SK-N-SH (cell line): ENCODE measurements around the gene WDR35. TPM values are rescaled to one million over a fixed set of nuclear protein-coding genes. Genes with fewer than 3 reads are reported as not detected.

Source experiments
- CTCF ChIA-PET: fragments of 300-600, 350-600 bp; formaldehyde crosslinking; extraction: SDS; loops from one replicate; lab custom pipeline; 2021; lab: Yijun Ruan, JAX
- POLR2A ChIA-PET: fragments of 350-600 bp; sonication (Branson Sonifier 250); formaldehyde crosslinking; extraction: SDS; loops from one replicate; lab custom pipeline; 2020; ENCODE audit warnings: antibody characterized with exemption, inconsistent platforms; lab: Yijun Ruan, JAX
- DNase-seq: peaks from one replicate; pipeline ENCODE4 v3.0.0; 2012
- H2AFZ ChIP-seq: fragments of 200-600 bp; sonication (generic); 2 replicates; pipeline ENCODE4 v1.8.1; 2016; ENCODE audit warnings: antibody characterized with exemption, mild to moderate bottlenecking, low read depth
- H3F3A ChIP-seq: fragments of 200-600 bp; sonication (generic); replicated peaks from 2 replicates; pipeline ENCODE3; 2016; ENCODE audit warnings: antibody characterized with exemption, mild to moderate bottlenecking; ENCODE audit not compliant: insufficient read depth
- H3K27ac ChIP-seq, 2 experiments: fragments of 200-500 bp in 1 of 2; fragments of 200-600 bp in 1 of 2; sonication (Bioruptor generic) in 1 of 2; sonication (generic), shearing (Covaris generic) in 1 of 2; 2 replicates each; pipeline versions ENCODE4 v1.5.1 to v1.6.1; 2014 to 2016; ENCODE audit warnings: low read depth in 2 of 2, inconsistent platforms in 1 of 2, low read length in 1 of 2, mild to moderate bottlenecking in 1 of 2, mixed read lengths in 1 of 2
- H3K27me3 ChIP-seq: fragments of 200-600 bp; sonication (generic), shearing (Covaris generic); 2 replicates; pipeline ENCODE4 v1.6.1; 2016; ENCODE audit warnings: mixed run types; ENCODE audit not compliant: insufficient read depth
- H3K36me3 ChIP-seq, 2 experiments: fragments of 200-500 bp in 1 of 2; fragments of 200-600 bp in 1 of 2; sonication (Bioruptor generic) in 1 of 2; sonication (generic) in 1 of 2; replicated peaks in 1 of 2; 2 replicates each; pipeline versions ENCODE3 to v1.5.1; 2014 to 2016; ENCODE audit warnings: low read length in 1 of 2, mild to moderate bottlenecking in 1 of 2; ENCODE audit not compliant: insufficient read depth in 2 of 2, control insufficient read depth in 1 of 2
- H3K4me1 ChIP-seq, 2 experiments: fragments of 200-500 bp in 1 of 2; fragments of 200-600 bp in 1 of 2; sonication (Bioruptor generic) in 1 of 2; sonication (generic), shearing (Covaris generic) in 1 of 2; 2 replicates each; pipeline versions ENCODE4 v1.5.1 to v1.6.1; 2014 to 2016; ENCODE audit warnings: low read depth in 1 of 2, low read length in 1 of 2, mixed run types in 1 of 2; ENCODE audit not compliant: insufficient read depth in 2 of 2, control insufficient read depth in 1 of 2
- H3K4me2 ChIP-seq: fragments of 200-600 bp; sonication (generic), shearing (Covaris generic); 2 replicates; pipeline ENCODE4 v1.6.1; 2017; ENCODE audit warnings: mixed run types
- H3K4me3 ChIP-seq, 2 experiments: fragments of 200-500 bp in 1 of 2; fragments of 200-600 bp in 1 of 2; sonication (Bioruptor generic) in 1 of 2; sonication (generic), shearing (Covaris generic) in 1 of 2; 2 replicates each; pipeline versions ENCODE4 v1.5.1 to v1.8.1; 2014 to 2016; ENCODE audit warnings: low read depth in 2 of 2, inconsistent platforms in 1 of 2, low read length in 1 of 2, mild to moderate bottlenecking in 1 of 2, mixed read lengths in 1 of 2, moderate library complexity in 1 of 2
- H3K79me2 ChIP-seq: fragments of 200-600 bp; sonication (generic); 2 replicates; pipeline ENCODE4 v1.8.1; 2017; ENCODE audit warnings: mild to moderate bottlenecking; ENCODE audit not compliant: insufficient read depth
- H3K9ac ChIP-seq: fragments of 200-600 bp; sonication (generic); 2 replicates; pipeline ENCODE4 v1.6.1; 2017; ENCODE audit warnings: mixed run types
- H3K9me2 ChIP-seq: fragments of 200-600 bp; sonication (generic); 2 replicates; pipeline ENCODE4 v1.6.1; 2017; ENCODE audit warnings: mixed run types
- H3K9me3 ChIP-seq: fragments of 200-600 bp; sonication (generic); 2 replicates; pipeline ENCODE4 v1.6.1; 2017; ENCODE audit warnings: mixed run types, mild to moderate bottlenecking, moderate library complexity
- H4K20me1 ChIP-seq: fragments of 200-600 bp; sonication (generic); 2 replicates; pipeline ENCODE4 v1.6.1; 2017; ENCODE audit warnings: mild to moderate bottlenecking, mixed run types; ENCODE audit not compliant: insufficient read depth
- CHD2 ChIP-seq: fragments of 150-350 bp; IDR thresholded peaks from 2 replicates; pipeline ENCODE4 v1.6.1; 2018; ENCODE audit warnings: low read length; ENCODE audit not compliant: partially characterized antibody
- ELF1 ChIP-seq: IDR thresholded peaks from 2 replicates; pipeline ENCODE4 v1.4.0; 2012
- EZH2phosphoT487 ChIP-seq: fragments of 200-600 bp; sonication (generic); IDR thresholded peaks from 2 replicates; pipeline ENCODE4 v1.6.1; 2017; ENCODE audit warnings: low read depth, mixed run types, mild to moderate bottlenecking, antibody characterized with exemption, moderate library complexity, borderline replicate concordance
- FOSL2 ChIP-seq: IDR thresholded peaks from 2 replicates; pipeline ENCODE4 v1.4.0; 2012; ENCODE audit warnings: low read depth, mild to moderate bottlenecking, moderate library complexity, borderline replicate concordance
- FOXJ3 ChIP-seq: sonication (generic); formaldehyde crosslinking; IDR thresholded peaks from 2 replicates; pipeline ENCODE4 v1.5.1; 2020; ENCODE audit warnings: mild to moderate bottlenecking, missing genetic modification reagents
- FOXM1 ChIP-seq: IDR thresholded peaks from 2 replicates; pipeline ENCODE4 v1.4.0; 2012; ENCODE audit warnings: low read depth, mild to moderate bottlenecking
- GATA2 ChIP-seq: sonication (generic); formaldehyde crosslinking; IDR thresholded peaks from 2 replicates; pipeline ENCODE4 v1.5.0; 2020; ENCODE audit warnings: mild to moderate bottlenecking, missing genetic modification reagents
- JUND ChIP-seq: IDR thresholded peaks from 2 replicates; pipeline ENCODE4 v1.4.0; 2012
- MEF2A ChIP-seq: IDR thresholded peaks from 2 replicates; pipeline ENCODE4 v1.4.0; 2012; ENCODE audit warnings: low read depth, borderline replicate concordance
- MXI1 ChIP-seq: IDR thresholded peaks from 2 replicates; pipeline ENCODE4 v1.6.1; 2012; ENCODE audit warnings: mild to moderate bottlenecking, low read depth, low read length, improper control_type of control experiment
- NFIC ChIP-seq: IDR thresholded peaks from 2 replicates; pipeline ENCODE4 v1.4.0; 2012; ENCODE audit warnings: borderline replicate concordance
- RAD21 ChIP-seq: IDR thresholded peaks from 2 replicates; pipeline ENCODE4 v1.6.1; 2012; ENCODE audit warnings: mild to moderate bottlenecking, low read length
- RCOR1 ChIP-seq: fragments of 150-350 bp; IDR thresholded peaks from 2 replicates; pipeline ENCODE4 v1.6.1; 2017; ENCODE audit warnings: antibody characterized with exemption, low read length
- RXRA ChIP-seq: IDR thresholded peaks from 2 replicates; pipeline ENCODE4 v1.4.0; 2012; ENCODE audit warnings: low read depth, mild to moderate bottlenecking, borderline replicate concordance
- SIN3A ChIP-seq: IDR thresholded peaks from 2 replicates; pipeline ENCODE4 v1.6.1; 2012; ENCODE audit warnings: low read depth, mild to moderate bottlenecking, low read length, moderate library complexity, borderline replicate concordance
- TAF1 ChIP-seq: IDR thresholded peaks from 2 replicates; pipeline ENCODE4 v1.6.1; 2012; ENCODE audit warnings: low read depth, mild to moderate bottlenecking, low read length, moderate library complexity, borderline replicate concordance
- TCF12 ChIP-seq: IDR thresholded peaks from 2 replicates; pipeline ENCODE4 v1.4.0; 2012
- WGBS: methylation state at CpG from one replicate; pipeline ENCODE4 v1.1.6; 2017; ENCODE audit warnings: low lambda C conversion rate; 5-methylcytosine and 5-hydroxymethylcytosine counted together
- polyA plus RNA-seq, 3 experiments: library from polyadenylated mRNA; depleted of rRNA; stranded (reverse); fragments of >200 nt; gene quantifications; 2 replicates each; pipeline ENCODE4 v1.2.3, GENCODE V29; 2012
- TF ChIP-seq, protein P1 (sequence below): IDR thresholded peaks from 2 replicates; pipeline ENCODE4 v1.4.0; 2012; ENCODE audit warnings: low read depth, borderline replicate concordance
- TF ChIP-seq, protein P2 (sequence below): IDR thresholded peaks from 2 replicates; pipeline ENCODE4 v1.6.1; 2012; ENCODE audit warnings: mild to moderate bottlenecking, low read depth, low read length, moderate library complexity
- TF ChIP-seq, protein P3 (sequence below): IDR thresholded peaks from 2 replicates; pipeline ENCODE4 v1.4.0; 2012; ENCODE audit warnings: low read depth, borderline replicate concordance

WDR35 gene
- polyA plus RNA-seq, 1 of the 3 experiments (the other 2 are of a cell fraction), result 8.6 TPM

DNA sequence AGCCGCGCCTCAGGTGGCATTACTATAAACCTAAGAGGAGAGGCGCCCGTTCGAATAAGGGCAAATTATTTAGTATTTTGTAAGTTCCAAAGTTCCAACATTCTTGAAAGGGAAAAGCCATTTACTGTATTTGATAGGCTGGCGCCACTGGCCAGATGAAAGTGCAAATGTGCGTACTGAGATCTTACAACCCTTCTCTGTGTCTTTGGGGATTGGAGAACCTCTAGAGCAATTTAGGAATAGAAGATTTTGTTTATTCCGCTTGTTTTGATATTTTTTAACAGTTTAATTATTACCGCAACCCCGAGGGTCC is 467 bp upstream of the WDR35 start:
- Histone ChIP-seq H2AFZ (peak overlapping the region; percentile 99), H4K20me1 (no peaks in the 10 kb centered on the region), H3K79me2 (peaks cover 36% of the 10 kb centered on the region; the same call in 1 of the 2 replicates), H3K4me1 (peaks cover 14 to 23% of the 10 kb centered on the region in 2 experiments; a peak in 3 of 4 replicates), H3K27ac (peak overlapping the region; percentile 79 to 95; a peak in 3 of 4 replicates), H3K4me3 (peak overlapping the region; percentile 84 to 100), H3K9ac (peak overlapping the region; percentile 81), H3F3A (peaks cover 8% of the 10 kb centered on the region), H3K9me3 (no peaks in the 10 kb centered on the region), H3K27me3 (no peaks in the 10 kb centered on the region), H3K4me2 (peak overlapping the region; percentile 89), H3K9me2 (no peaks in the 10 kb centered on the region), H3K36me3 (peaks cover 8 to 22% of the 10 kb centered on the region in 2 experiments)
- ChIA-PET POLR2A (interaction anchor here (1.0 to 2.4 kb wide), 7 partner anchors 10 to 62 kb away, joined by 3 to 9 read pairs (median 5); partner anchors contain the start of gene LAPTM4A), CTCF (interaction anchor here (1.0 to 3.2 kb wide), 7 partner anchors 10 to 336 kb away, joined by 3 to 23 read pairs (median 4); no protein-coding TSS in a partner anchor)
- DNase-seq, result no peak
- TF ChIP-seq MEF2A (no peak), RCOR1 (no peak), RXRA (no peak), FOXM1 (no peak), NFIC (no peak), TAF1 (no peak), FOSL2 (no peak), RAD21 (no peak), CHD2 (no peak), JUND (no peak), TCF12 (no peak), FOXJ3 (CRISPR knock-in tag) (no peak), EZH2phosphoT487 (no peak), ELF1 (no peak), GATA2 (no peak), SIN3A (no peak), MXI1 (no peak)
- TF ChIP-seq, protein P1, sequence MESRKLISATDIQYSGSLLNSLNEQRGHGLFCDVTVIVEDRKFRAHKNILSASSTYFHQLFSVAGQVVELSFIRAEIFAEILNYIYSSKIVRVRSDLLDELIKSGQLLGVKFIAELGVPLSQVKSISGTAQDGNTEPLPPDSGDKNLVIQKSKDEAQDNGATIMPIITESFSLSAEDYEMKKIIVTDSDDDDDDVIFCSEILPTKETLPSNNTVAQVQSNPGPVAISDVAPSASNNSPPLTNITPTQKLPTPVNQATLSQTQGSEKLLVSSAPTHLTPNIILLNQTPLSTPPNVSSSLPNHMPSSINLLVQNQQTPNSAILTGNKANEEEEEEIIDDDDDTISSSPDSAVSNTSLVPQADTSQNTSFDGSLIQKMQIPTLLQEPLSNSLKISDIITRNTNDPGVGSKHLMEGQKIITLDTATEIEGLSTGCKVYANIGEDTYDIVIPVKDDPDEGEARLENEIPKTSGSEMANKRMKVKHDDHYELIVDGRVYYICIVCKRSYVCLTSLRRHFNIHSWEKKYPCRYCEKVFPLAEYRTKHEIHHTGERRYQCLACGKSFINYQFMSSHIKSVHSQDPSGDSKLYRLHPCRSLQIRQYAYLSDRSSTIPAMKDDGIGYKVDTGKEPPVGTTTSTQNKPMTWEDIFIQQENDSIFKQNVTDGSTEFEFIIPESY, result no peak
- TF ChIP-seq, protein P2, sequence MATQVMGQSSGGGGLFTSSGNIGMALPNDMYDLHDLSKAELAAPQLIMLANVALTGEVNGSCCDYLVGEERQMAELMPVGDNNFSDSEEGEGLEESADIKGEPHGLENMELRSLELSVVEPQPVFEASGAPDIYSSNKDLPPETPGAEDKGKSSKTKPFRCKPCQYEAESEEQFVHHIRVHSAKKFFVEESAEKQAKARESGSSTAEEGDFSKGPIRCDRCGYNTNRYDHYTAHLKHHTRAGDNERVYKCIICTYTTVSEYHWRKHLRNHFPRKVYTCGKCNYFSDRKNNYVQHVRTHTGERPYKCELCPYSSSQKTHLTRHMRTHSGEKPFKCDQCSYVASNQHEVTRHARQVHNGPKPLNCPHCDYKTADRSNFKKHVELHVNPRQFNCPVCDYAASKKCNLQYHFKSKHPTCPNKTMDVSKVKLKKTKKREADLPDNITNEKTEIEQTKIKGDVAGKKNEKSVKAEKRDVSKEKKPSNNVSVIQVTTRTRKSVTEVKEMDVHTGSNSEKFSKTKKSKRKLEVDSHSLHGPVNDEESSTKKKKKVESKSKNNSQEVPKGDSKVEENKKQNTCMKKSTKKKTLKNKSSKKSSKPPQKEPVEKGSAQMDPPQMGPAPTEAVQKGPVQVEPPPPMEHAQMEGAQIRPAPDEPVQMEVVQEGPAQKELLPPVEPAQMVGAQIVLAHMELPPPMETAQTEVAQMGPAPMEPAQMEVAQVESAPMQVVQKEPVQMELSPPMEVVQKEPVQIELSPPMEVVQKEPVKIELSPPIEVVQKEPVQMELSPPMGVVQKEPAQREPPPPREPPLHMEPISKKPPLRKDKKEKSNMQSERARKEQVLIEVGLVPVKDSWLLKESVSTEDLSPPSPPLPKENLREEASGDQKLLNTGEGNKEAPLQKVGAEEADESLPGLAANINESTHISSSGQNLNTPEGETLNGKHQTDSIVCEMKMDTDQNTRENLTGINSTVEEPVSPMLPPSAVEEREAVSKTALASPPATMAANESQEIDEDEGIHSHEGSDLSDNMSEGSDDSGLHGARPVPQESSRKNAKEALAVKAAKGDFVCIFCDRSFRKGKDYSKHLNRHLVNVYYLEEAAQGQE, result no peak
- TF ChIP-seq, protein P3, sequence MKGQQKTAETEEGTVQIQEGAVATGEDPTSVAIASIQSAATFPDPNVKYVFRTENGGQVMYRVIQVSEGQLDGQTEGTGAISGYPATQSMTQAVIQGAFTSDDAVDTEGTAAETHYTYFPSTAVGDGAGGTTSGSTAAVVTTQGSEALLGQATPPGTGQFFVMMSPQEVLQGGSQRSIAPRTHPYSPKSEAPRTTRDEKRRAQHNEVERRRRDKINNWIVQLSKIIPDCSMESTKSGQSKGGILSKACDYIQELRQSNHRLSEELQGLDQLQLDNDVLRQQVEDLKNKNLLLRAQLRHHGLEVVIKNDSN, result no peak
- 12% methylated on average over 10 of the region's 10 CpGs for WGBS
